ENCODE results near the gene POLR3B.

GRCh38 chr12:106506691-106507090 is 149.1 kb downstream of the POLR3B start:
- TF ChIP-seq CTCF (conservative IDR thresholded peaks at IDR 0.05): no peak
- no peak for TF ChIP-seq EZH2 (IDR thresholded peaks at IDR 0.05; ENCODE audit: low read depth)
